Rectal smooth muscle tissue (tissue), 1 donor: ENCODE results near the gene C19orf25.

Experiments
- H3K27ac ChIP-seq: one replicate; pipeline ENCODE4 v1.7.0; 2013; ENCODE audit warnings: low read depth, low read length, inconsistent platforms
- H3K27me3 ChIP-seq: one replicate; pipeline ENCODE4 v1.7.0; 2013; ENCODE audit warnings: low read length; ENCODE audit not compliant: control insufficient read depth, insufficient read depth
- H3K36me3 ChIP-seq: one replicate; pipeline ENCODE4 v1.7.0; 2013; ENCODE audit warnings: low read length; ENCODE audit not compliant: control insufficient read depth, insufficient read depth
- H3K4me1 ChIP-seq: one replicate; pipeline ENCODE4 v1.7.0; 2013; ENCODE audit warnings: low read length; ENCODE audit not compliant: control insufficient read depth, insufficient read depth
- H3K4me3 ChIP-seq: one replicate; pipeline ENCODE4 v1.7.0; 2013; ENCODE audit warnings: low read length
- H3K9ac ChIP-seq: one replicate; pipeline ENCODE4 v1.7.0; 2013; ENCODE audit warnings: low read length

Gene C19orf25

GRCh38 chr19:1438035-1438932 lies 40.7 kb downstream of the C19orf25 start, which contains the start of gene RPS15:
RPS15 (plus strand) TSS chr19:1438396; CDS start chr19:1438426, 30 bp downstream.
- Histone ChIP-seq H3K27ac (peak within 1 kb of the TSS; percentile 92), H3K4me1 (peaks cover 5% of the 10 kb centered on the region), H3K27me3 (no peaks in the 10 kb centered on the region), H3K36me3 (peaks cover 18% of the 10 kb centered on the region), H3K9ac (peak within 1 kb of the TSS; percentile 74), H3K4me3 (peak within 1 kb of the TSS; percentile 96)

GRCh38 chr19:1437609-1438008 lies 41.4 kb downstream of the C19orf25 start:
- Histone ChIP-seq H3K4me3 (peak overlapping the region; percentile 66), H3K36me3 (peaks cover 18% of the 10 kb centered on the region), H3K4me1 (peaks cover 5% of the 10 kb centered on the region), H3K27me3 (no peaks in the 10 kb centered on the region), H3K9ac (no peak overlapping the region), H3K27ac (no peak overlapping the region)

DNA sequence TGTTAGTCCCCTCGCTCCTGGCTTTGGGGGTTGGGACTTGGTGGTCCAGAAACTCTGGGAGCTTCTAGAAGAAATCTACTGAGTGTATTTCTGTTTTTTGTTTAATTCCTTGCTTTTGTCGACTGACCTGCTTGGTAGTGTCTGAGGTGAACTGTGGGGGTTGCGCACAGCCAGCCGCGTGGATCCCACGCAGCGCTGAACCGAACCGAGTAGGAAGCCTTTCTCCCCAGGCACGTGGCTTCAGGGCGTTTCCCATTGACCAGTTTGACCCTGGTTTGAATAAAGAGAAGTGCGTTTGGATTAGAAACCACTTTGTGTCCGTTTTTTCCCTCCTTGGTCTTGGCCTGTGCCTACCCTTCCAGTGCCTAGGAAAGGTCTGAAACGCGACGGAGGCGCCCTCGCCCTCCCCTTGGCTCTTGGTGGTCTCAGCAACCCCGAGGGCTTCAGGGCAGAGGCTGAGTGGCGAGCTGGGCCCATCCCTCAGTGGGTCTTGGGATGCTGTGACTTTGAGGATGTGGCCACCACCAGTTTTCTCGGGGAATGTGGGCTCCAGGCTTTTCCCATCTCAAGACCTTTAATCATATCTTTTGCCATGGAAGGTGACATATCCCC lies 43.5 kb downstream of the C19orf25 start:
- no peaks in the 10 kb centered on the region for H3K27me3 ChIP-seq
- H3K4me3 ChIP-seq, result no peak overlapping the region
- H3K9ac ChIP-seq, result no peak overlapping the region
- H3K27ac ChIP-seq, result no peak overlapping the region
- peaks cover 19% of the 10 kb centered on the region for H3K36me3 ChIP-seq
- H3K4me1 ChIP-seq, result peaks cover 5% of the 10 kb centered on the region

- peaks cover 5% of the 10 kb centered on the region for H3K4me1 ChIP-seq
- H3K9ac ChIP-seq, result no peak overlapping the region
- H3K27me3 ChIP-seq, result no peaks in the 10 kb centered on the region
- no peak overlapping the region for H3K4me3 ChIP-seq
- peaks cover 20% of the 10 kb centered on the region for H3K36me3 ChIP-seq
- no peak overlapping the region for H3K27ac ChIP-seq
Observed at GRCh38 chr19:1434577-1435060, 44.4 kb downstream of the C19orf25 start.

DNA sequence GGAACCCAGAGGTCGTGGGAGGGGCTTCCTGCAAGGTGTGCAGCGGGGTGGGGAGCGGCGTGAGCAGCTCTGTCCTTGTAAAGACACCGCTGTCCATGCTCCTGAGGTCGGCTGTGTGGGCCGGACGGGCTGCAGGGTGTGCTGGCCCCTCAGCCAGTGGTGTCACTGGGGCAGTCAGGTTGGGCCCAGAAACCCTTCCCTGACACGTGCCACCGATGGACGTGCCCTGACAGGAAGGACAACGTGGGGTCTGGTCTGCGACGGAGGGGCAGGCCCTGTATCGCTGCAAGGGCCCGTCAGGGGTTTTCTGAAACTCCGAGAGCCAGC lies 45.0 kb downstream of the C19orf25 start:
- H3K9ac ChIP-seq, result no peak overlapping the region
- H3K4me3 ChIP-seq, result no peak overlapping the region
- no peaks in the 10 kb centered on the region for H3K27me3 ChIP-seq
- peaks cover 22% of the 10 kb centered on the region for H3K36me3 ChIP-seq
- H3K4me1 ChIP-seq, result peaks cover 5% of the 10 kb centered on the region
- no peak overlapping the region for H3K27ac ChIP-seq

DNA sequence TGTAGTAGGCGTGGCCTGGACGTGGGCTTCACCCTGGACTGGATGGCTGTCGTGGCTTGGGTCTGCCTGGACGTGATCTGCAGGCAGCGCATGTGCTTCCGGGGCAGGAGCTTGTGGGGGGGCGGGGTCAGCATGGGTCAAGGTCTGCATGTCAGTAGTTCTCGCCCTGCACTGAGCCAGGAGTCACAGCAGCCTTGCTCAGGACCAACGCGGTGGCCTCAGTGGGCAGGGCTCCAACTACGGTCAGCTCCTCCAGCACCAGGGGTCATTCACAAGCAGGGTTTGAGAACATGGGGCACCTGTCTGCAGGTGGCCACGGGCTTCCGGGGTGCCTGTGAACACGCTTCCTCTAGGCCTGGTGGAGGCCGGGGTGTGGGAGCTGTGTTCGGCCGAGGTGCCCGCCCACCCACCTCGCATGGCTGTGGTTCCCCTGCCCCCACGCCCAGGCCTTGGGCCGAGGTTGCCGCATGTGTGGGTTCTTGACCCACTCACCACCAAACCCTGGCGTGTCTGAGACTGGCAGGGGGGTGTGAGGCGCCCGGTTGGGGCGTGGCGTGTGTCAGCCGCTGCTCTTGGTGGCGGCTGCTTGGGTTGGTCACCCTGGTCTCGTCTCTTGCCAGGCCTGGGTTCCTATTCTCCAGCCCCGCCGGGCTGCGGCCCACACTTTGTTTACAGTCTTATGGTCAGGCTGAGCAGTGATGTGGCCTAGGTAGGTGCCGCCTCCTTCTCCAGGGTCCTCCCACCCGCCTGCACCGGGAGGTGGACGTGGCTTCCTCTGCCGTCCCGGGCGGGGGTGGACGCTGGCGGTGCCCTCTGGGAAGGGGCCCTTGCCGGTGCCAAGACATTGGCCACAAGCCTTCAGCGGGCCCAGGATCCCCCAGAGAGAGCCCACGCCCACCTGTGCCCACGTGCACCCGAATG lies 45.6 kb downstream of the C19orf25 start:
- peaks cover 25% of the 10 kb centered on the region for H3K36me3 ChIP-seq

DNA sequence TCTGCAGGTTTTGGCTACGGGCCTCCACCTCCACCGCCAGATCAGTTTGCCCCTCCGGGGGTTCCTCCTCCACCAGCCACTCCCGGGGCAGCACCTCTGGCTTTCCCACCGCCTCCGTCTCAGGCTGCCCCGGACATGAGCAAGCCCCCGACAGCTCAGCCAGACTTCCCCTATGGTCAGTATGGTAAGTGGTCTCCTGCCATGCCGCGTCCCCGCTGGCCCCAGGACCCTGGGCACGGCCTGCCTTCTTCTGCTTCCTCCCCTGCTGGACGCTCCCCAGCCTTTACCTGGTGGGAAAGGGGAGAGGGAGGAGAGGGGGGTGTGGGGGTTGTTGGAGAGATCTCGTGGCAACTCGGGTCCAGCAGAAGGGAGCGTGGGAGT lies 46.5 kb downstream of the C19orf25 start:
- H3K36me3 ChIP-seq, result peaks cover 27% of the 10 kb centered on the region
- H3K27me3 ChIP-seq, result no peaks in the 10 kb centered on the region
- H3K4me3 ChIP-seq, result no peak overlapping the region
- no peak overlapping the region for H3K27ac ChIP-seq
- H3K9ac ChIP-seq, result no peak overlapping the region
- no peaks in the 10 kb centered on the region for H3K4me1 ChIP-seq

More for the DNA sequence above, 45.6 kb downstream of the C19orf25 start:
- peaks cover 5% of the 10 kb centered on the region for H3K4me1 ChIP-seq
- H3K27ac ChIP-seq, result no peak overlapping the region
- H3K9ac ChIP-seq, result no peak overlapping the region
- no peak overlapping the region for H3K4me3 ChIP-seq
- no peaks in the 10 kb centered on the region for H3K27me3 ChIP-seq

GRCh38 chr19:1431759-1432506 lies 47.1 kb downstream of the C19orf25 start:
- Histone ChIP-seq H3K4me1 (no peaks in the 10 kb centered on the region), H3K9ac (no peak overlapping the region), H3K36me3 (peaks cover 27% of the 10 kb centered on the region), H3K27me3 (no peaks in the 10 kb centered on the region), H3K27ac (no peak overlapping the region), H3K4me3 (no peak overlapping the region)

GRCh38 chr19:1430246-1430645 lies 48.8 kb downstream of the C19orf25 start:
- Histone ChIP-seq H3K27me3 (no peaks in the 10 kb centered on the region), H3K27ac (no peak overlapping the region), H3K4me1 (no peaks in the 10 kb centered on the region), H3K36me3 (peaks cover 35% of the 10 kb centered on the region), H3K9ac (no peak overlapping the region), H3K4me3 (no peak overlapping the region)

GRCh38 chr19:1429750-1430149 lies 49.3 kb downstream of the C19orf25 start:
- H3K4me3 ChIP-seq, result no peak overlapping the region
- H3K36me3 ChIP-seq, result peaks cover 39% of the 10 kb centered on the region
- no peak overlapping the region for H3K9ac ChIP-seq
- no peaks in the 10 kb centered on the region for H3K4me1 ChIP-seq
- H3K27ac ChIP-seq, result no peak overlapping the region
- H3K27me3 ChIP-seq, result no peaks in the 10 kb centered on the region

DNA sequence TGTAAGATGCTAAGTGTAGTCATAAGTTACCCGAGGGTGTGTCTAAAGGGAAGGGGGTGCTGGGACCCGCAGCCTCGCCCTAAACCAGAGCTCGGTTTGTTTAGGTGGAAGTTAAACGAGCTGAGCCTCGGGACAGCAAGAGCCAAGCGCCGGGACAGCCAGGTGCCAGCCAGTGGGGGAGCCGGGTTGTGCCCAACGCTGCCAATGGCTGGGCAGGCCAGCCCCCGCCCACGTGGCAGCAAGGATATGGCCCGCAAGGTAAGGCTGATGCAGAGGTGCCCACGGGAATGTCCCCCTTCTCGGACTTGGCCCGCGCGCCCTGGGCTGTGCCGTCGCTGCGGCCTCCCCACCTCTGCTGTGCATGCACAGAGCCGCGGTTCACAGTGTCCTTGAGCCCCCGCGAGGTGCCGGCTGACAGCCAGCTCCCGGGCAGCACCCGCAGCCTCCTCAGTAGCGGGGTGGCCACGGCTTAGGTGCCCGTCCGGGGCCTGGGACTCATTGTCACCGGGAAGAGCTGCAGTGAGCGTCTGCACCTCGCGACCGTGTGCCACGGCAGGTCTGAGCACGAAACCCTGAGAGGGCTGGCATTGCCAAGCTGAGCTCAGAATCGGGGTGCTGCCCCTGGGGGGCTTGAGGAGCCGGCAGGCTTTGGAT lies 50.1 kb downstream of the C19orf25 start:
- H3K36me3 ChIP-seq, result peaks cover 34% of the 10 kb centered on the region
- no peaks in the 10 kb centered on the region for H3K4me1 ChIP-seq
- no peak overlapping the region for H3K9ac ChIP-seq
- H3K4me3 ChIP-seq, result no peak overlapping the region
- H3K27ac ChIP-seq, result no peak overlapping the region
- H3K27me3 ChIP-seq, result no peaks in the 10 kb centered on the region
